Activated CD4-positive, alpha-beta T cell treated with anti-CD3 and anti-CD28 coated beads, Interleukin-2, amount 10 ng/mL, durations not matched to agents 7 days and 5 days (primary cell): ENCODE data around the gene ZMYND11. TPM values are rescaled to one million over a fixed set of nuclear protein-coding genes. Genes with fewer than 3 reads are reported as not detected.
"Not testable (repeated sequence)": the region's sequence is repeated elsewhere in the genome, so short reads cannot be mapped to it uniquely, and the experiment has no call there.

Experiments
- CTCF ChIA-PET: fragments of 350-600 bp; sonication (Branson Sonifier 250); formaldehyde crosslinking; loops from one replicate; lab custom pipeline; 2021; ENCODE audit warnings: antibody characterized with exemption; lab: Charles Lee
- POLR2A ChIA-PET: fragments of 350-600 bp; sonication (Branson Sonifier 250); formaldehyde crosslinking; loops from one replicate; lab custom pipeline; 2021; ENCODE audit warnings: antibody characterized with exemption; lab: Charles Lee
- DNase-seq: peaks from one replicate; pipeline ENCODE4 v3.0.0-alpha.2; 2020
- H3K27ac Mint-ChIP-seq: one replicate; pipeline ENCODE4 v1.8.0; 2021; ENCODE audit warnings: mild to moderate bottlenecking, moderate library complexity, mixed read lengths
- H3K27me3 Mint-ChIP-seq: one replicate; pipeline ENCODE4 v1.8.0; 2021; ENCODE audit warnings: mixed read lengths
- H3K36me3 Mint-ChIP-seq: one replicate; pipeline ENCODE4 v1.8.0; 2021; ENCODE audit warnings: low read depth, mixed read lengths
- H3K4me1 Mint-ChIP-seq: one replicate; pipeline ENCODE4 v1.8.0; 2021; ENCODE audit warnings: mixed read lengths
- H3K4me3 Mint-ChIP-seq: one replicate; pipeline ENCODE4 v1.8.0; 2021; ENCODE audit warnings: mild to moderate bottlenecking, moderate library complexity, mixed read lengths
- H3K9me3 Mint-ChIP-seq: one replicate; pipeline ENCODE4 v1.8.0; 2021; ENCODE audit warnings: mixed read lengths
- total RNA-seq, 2 experiments: library from RNA; stranded (reverse); gene quantifications; one replicate each; pipeline ENCODE4 v1.2.3, GENCODE V29; 2021

ZMYND11 gene
- total RNA-seq, 2 experiments from 2014 or later = 37.5 to 44.3 TPM

- no peaks in the 10 kb centered on the region for H3K27me3 Mint-ChIP-seq
- ChIA-PET CTCF (interaction anchor here (1.5 kb wide), 1 partner anchor 14 kb away, joined by 4 read pairs; no protein-coding TSS in a partner anchor), POLR2A (no interaction called here)
- H3K4me3 Mint-ChIP-seq = no peak overlapping the region
- no peak for DNase-seq
- H3K9me3 Mint-ChIP-seq = no peaks in the 10 kb centered on the region
- H3K4me1 Mint-ChIP-seq = no peaks in the 10 kb centered on the region
- H3K36me3 Mint-ChIP-seq = peaks cover 21% of the 10 kb centered on the region
- H3K27ac Mint-ChIP-seq = no peak overlapping the region
Observed at GRCh38 chr10:244227-244626, 109.0 kb downstream of the ZMYND11 start.

DNA sequence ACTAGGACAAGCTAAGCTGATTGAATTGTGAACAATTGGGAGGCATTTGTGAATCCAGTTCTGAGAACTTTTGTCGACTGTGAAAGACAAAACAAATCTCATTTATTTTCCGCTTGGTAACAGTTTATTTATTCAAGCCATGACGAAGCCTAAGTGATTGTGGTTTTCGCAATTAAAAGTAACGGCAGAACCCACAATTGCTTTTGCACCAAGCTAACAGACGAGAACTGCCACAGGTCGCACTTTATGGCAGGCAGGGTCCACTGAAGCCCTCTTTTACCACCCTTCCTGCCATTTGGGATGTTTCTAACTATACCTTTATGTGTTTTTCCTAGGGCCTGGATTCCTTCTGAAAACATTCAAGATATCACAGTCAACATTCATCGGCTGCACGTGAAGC, 111.2 kb downstream of the ZMYND11 start:
- ChIA-PET CTCF (interaction anchor here (0.6 kb wide), 1 partner anchor 15 kb away, joined by 3 read pairs; no protein-coding TSS in a partner anchor), POLR2A (no interaction called here)
- Mint-ChIP-seq H3K27me3 (no peaks in the 10 kb centered on the region), H3K4me3 (no peak overlapping the region), H3K36me3 (peaks cover 27% of the 10 kb centered on the region), H3K4me1 (no peaks in the 10 kb centered on the region), H3K9me3 (no peaks in the 10 kb centered on the region), H3K27ac (no peak overlapping the region)
- no peak for DNase-seq

DNA sequence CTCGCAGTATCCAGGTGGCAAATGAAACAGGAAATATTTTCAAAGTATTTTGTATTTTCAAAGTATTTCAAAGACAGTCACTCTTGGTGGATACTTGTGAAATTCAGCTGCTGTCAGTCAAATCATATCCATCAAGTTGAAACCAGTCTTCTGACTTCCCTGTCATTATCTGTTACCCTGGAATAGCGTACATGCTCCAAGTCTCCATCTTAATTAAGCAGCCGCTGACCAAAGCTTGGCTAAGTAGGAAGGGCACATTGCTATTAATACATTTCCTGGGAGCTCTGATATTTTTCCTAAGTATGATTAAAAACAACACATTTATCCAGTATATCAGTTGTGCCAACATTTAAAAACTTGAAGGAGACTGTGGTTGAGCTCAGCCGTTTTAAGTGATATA, 112.2 kb downstream of the ZMYND11 start:
- POLR2A ChIA-PET = no interaction called here
- Mint-ChIP-seq H3K9me3 (no peaks in the 10 kb centered on the region), H3K4me3 (no peak overlapping the region), H3K36me3 (peaks cover 31% of the 10 kb centered on the region), H3K27me3 (no peaks in the 10 kb centered on the region), H3K27ac (no peak overlapping the region), H3K4me1 (no peaks in the 10 kb centered on the region)
- CTCF ChIA-PET = interaction anchor here (1.5 kb wide), 1 partner anchor 11 kb away, joined by 4 read pairs; no protein-coding TSS in a partner anchor
- no peak for DNase-seq

GRCh38 chr10:248307-248706, 113.1 kb downstream of the ZMYND11 start:
- DNase-seq = no peak

GRCh38 chr10:251982-252582, 116.8 kb downstream of the ZMYND11 start:
- H3K36me3 Mint-ChIP-seq = peaks cover 39% of the 10 kb centered on the region
- no peak overlapping the region for H3K4me3 Mint-ChIP-seq
- POLR2A ChIA-PET = no interaction called here
- DNase-seq = no peak
- no peaks in the 10 kb centered on the region for H3K27me3 Mint-ChIP-seq
- CTCF ChIA-PET = no interaction called here
- no peaks in the 10 kb centered on the region for H3K4me1 Mint-ChIP-seq
- H3K9me3 Mint-ChIP-seq = no peaks in the 10 kb centered on the region
- no peak overlapping the region for H3K27ac Mint-ChIP-seq

More at GRCh38 chr10:248307-248706, 113.1 kb downstream of the ZMYND11 start:
- Mint-ChIP-seq H3K27ac (no peak overlapping the region), H3K9me3 (no peaks in the 10 kb centered on the region), H3K36me3 (peaks cover 31% of the 10 kb centered on the region), H3K27me3 (no peaks in the 10 kb centered on the region), H3K4me1 (no peaks in the 10 kb centered on the region), H3K4me3 (no peak overlapping the region)
- CTCF ChIA-PET = interaction anchor here (1.5 kb wide), 1 partner anchor 11 kb away, joined by 4 read pairs; no protein-coding TSS in a partner anchor
- POLR2A ChIA-PET = no interaction called here

GRCh38 chr10:260819-261429, 125.7 kb downstream of the ZMYND11 start:
- Mint-ChIP-seq H3K9me3 (no peaks in the 10 kb centered on the region), H3K27ac (no peak overlapping the region), H3K36me3 (peaks cover 5% of the 10 kb centered on the region), H3K4me1 (peaks cover 1% of the 10 kb centered on the region), H3K4me3 (no peak overlapping the region), H3K27me3 (no peaks in the 10 kb centered on the region)
- no peak for DNase-seq
- ChIA-PET POLR2A (no interaction called here), CTCF (interaction anchor here (0.6 kb wide), 1 partner anchor 80 kb away, joined by 4 read pairs; no protein-coding TSS in a partner anchor)

DNA sequence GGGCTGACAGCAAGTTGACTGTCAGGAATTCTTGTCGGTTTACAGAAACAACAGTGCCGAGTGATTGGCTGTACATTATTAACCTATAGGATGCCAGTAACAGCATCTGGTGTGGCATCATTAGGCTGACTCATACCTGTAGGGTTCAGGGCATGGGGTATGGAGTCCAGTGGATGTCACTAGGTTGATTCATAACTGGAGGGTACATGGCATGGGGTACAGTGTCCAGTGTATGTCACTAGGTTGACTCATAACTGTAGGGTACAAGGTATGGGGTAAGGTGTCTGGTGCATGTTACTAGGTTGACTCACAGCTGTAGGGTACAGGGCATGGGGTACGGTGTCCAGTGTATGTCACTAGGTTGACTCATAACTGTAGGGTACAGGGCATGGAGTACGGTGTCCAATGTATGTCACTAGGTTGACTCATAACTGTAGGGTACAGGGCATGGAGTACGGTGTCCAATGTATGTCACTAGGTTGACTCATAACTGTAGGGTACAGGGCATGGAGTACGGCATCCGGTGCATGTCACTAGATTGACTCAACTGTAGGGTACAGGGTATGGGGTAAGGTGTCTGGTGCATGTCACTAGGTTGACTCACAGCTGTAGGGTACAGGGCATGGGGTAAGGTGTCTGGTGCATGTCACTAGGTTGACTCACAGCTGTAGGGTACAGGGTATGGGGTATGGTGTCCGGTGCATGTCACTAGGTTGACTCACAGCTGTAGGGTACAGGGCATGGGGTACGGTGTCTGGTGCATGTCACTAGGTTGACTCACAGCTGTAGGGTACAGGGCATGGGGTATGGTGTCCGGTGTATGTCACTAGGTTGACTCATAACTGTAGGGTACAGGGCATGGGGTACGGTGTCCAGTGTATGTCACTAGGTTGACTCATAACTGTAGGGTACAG, 129.2 kb downstream of the ZMYND11 start:
- H3K36me3 Mint-ChIP-seq, POLR2A ChIA-PET, H3K27me3 Mint-ChIP-seq, CTCF ChIA-PET, H3K9me3 Mint-ChIP-seq, H3K4me1 Mint-ChIP-seq, H3K27ac Mint-ChIP-seq, H3K4me3 Mint-ChIP-seq, DNase-seq: not testable (repeated sequence)

- H3K4me3 Mint-ChIP-seq, H3K27ac Mint-ChIP-seq, H3K36me3 Mint-ChIP-seq: not testable (repeated sequence)
Observed at GRCh38 chr10:265074-265440, 129.8 kb downstream of the ZMYND11 start.

DNA sequence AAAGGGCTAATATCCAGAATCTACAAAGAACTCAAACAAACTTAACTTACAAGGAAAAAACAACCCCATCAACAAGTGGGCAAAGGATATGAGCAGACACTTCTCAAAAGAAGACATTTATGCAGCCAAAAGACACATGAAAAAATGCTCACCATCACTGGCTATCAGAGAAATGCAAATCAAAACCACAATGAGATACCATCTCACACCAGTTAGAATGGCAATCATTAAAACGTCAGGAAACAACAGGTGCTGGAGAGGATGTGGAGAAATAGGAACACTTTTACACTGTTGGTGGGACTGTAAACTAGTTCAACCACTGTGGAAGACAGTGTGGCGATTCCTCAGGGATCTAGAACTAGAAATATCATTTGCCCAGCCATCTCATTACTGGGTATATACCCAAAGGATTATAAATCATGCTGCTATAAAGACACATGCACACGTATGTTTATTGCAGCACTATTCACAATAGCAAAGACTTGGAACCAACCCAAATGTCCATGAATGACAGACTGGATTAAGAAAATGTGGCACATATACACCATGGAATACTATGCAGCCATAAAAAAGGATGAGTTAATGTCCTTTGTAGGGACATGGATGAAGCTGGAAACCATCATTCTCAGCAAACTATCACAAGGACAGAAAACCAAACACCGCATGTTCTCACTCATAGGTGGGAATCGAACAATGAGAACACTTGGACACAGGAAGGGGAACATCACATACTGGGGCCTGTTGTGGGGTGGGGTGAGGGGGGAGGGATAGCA, 130.7 kb downstream of the ZMYND11 start:
- H3K4me1 Mint-ChIP-seq, H3K27ac Mint-ChIP-seq, H3K27me3 Mint-ChIP-seq, CTCF ChIA-PET, DNase-seq, H3K36me3 Mint-ChIP-seq, H3K4me3 Mint-ChIP-seq, H3K9me3 Mint-ChIP-seq: not testable (repeated sequence)
- POLR2A ChIA-PET = interaction anchor here (0.5 kb wide), 1 partner anchor 17 kb away, joined by 3 read pairs; no protein-coding TSS in a partner anchor

More at GRCh38 chr10:265074-265440, 129.8 kb downstream of the ZMYND11 start:
- H3K4me1 Mint-ChIP-seq, DNase-seq, CTCF ChIA-PET, H3K27me3 Mint-ChIP-seq, H3K9me3 Mint-ChIP-seq: not testable (repeated sequence)
- POLR2A ChIA-PET = interaction anchor here (0.5 kb wide), 1 partner anchor 18 kb away, joined by 3 read pairs; no protein-coding TSS in a partner anchor

- H3K4me3 Mint-ChIP-seq = no peak overlapping the region
- CTCF ChIA-PET = no interaction called here
- H3K9me3 Mint-ChIP-seq = no peaks in the 10 kb centered on the region
- H3K36me3 Mint-ChIP-seq = no peaks in the 10 kb centered on the region
- POLR2A ChIA-PET = no interaction called here
- H3K4me1 Mint-ChIP-seq = no peaks in the 10 kb centered on the region
- peaks cover 3% of the 10 kb centered on the region for H3K27me3 Mint-ChIP-seq
- no peak for DNase-seq
- no peak overlapping the region for H3K27ac Mint-ChIP-seq
Observed at GRCh38 chr10:266974-267425, 131.7 kb downstream of the ZMYND11 start.

DNA sequence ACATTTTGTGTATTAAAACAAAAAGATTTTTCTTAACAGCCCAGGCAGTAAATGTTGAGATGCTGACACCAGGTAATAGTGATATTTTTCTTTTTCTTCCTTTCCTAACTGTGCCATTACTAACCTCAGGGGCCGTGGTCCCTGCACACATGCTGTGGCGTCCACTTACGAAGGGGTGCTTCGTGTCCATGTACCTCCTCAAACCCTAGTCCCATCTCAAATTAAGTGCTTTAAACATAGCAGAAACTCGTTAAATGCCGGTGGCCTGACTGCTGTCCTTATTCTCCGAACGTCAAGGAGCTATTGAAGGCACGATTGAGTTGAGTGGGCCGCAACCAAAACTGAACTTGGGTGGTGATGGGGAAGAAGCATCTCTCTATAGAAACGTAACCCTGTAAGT, 132.4 kb downstream of the ZMYND11 start:
- ChIA-PET CTCF (no interaction called here), POLR2A (no interaction called here)
- Mint-ChIP-seq H3K27me3 (peaks cover 3% of the 10 kb centered on the region), H3K9me3 (no peaks in the 10 kb centered on the region), H3K4me1 (no peaks in the 10 kb centered on the region), H3K36me3 (no peaks in the 10 kb centered on the region), H3K27ac (no peak overlapping the region), H3K4me3 (no peak overlapping the region)
- DNase-seq = no peak

DNA sequence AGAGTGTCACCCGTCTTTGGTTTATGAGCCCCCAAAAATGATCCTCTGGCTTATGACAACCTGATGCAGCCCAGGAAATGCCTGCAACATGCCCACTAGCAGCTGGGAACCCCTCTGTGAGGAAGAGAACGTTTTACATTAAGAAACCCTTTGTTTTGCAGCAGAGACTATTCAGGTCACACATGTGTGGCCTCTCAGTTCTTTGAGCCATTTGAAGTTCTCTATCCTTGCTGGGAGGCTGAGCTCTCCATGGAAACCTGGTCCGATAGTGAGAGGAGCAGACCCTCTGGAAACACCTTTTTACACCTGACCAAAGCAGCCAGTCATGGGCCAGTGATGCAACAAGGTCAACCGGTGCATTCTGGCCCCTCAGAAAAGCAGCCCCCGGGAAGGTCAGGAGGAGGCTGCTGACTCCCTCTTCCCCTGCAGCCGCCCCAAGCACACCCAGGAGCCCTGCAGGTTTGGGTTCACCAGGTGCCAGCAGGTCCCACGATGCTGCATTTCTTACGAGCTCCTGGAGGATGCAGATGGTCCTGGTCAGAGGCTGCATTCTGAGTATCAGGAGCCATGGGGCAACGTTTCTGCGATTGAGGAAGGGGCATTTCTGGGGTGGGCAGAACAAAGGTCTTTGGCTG, 134.3 kb downstream of the ZMYND11 start:
- Mint-ChIP-seq H3K4me3 (no peak overlapping the region), H3K27me3 (peaks cover 3% of the 10 kb centered on the region), H3K36me3 (no peaks in the 10 kb centered on the region), H3K4me1 (no peaks in the 10 kb centered on the region), H3K9me3 (no peaks in the 10 kb centered on the region), H3K27ac (no peak overlapping the region)
- DNase-seq = no peak
- POLR2A ChIA-PET = no interaction called here
- CTCF ChIA-PET = interaction anchor here (0.7 to 1.7 kb wide), 2 partner anchors 49 to 621 kb away, joined by 3 read pairs; no protein-coding TSS in a partner anchor
